SH-SY5Y (cell line): ENCODE measurements around the gene SLC39A11.

Source experiments
- GATA2 ChIP-seq: IDR thresholded peaks from 2 replicates; pipeline ENCODE4 v1.6.1; 2011; ENCODE audit warnings: mild to moderate bottlenecking, low read depth, low read length
- GATA3 ChIP-seq: IDR thresholded peaks from 2 replicates; pipeline ENCODE4 v1.6.1; 2011; ENCODE audit warnings: low read depth, mild to moderate bottlenecking, low read length, moderate library complexity

Gene SLC39A11

GRCh38 chr17:72788950-72789585, 303.4 kb downstream of the SLC39A11 start:
- TF ChIP-seq GATA3 (no peak), GATA2 (no peak)

DNA sequence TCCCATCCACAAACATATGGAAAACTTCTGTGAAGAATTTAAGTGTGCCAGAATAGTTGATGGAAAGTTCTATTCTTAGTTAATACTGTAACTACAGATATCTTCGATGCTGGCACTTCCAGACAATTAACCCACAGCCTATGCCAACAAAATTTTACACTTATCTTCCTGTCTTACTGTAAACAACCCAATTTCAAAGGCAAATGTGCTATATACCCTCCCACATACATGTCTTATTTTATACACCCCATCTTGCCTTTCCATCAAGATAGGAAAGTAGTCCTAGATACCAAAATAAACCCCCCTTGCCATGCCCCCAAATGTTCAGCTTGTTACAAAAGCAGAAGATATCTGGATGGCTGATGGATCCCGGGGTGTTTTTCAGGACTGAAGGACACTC, 306.3 kb downstream of the SLC39A11 start:
- no peak for TF ChIP-seq GATA3

DNA sequence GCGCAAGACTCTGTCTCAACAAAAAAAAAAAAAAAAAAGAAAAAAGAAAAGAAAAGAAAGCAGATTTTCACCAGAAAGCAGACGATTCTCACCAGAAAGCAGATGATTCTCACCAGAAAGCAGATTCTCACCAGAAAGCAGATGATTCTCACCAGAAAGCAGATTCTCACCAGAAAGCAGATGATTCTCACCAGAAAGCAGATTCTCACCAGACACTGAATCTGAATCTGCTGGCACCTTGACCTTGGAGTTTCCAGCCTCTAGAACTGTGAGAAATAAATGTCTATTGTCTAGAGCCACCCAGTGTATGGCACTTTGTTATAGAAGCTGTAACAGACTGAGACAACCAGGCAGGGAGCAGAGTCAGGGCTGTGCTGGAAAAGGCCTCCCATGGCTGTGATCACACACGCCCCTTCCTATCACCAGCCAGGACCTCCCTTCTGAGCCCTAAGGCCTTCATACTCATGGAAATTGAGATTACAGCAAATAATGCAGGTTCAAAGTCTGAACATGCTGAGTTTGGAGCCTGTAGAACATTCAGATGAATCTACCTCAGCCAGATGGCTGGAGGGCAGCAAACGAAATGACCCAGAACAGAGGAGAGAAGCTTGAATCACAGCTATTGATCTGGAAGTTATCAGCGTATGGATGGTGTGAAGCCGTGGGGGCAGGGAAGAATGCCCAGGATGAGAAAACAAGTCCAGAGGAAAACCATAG, 309.3 kb downstream of the SLC39A11 start:
- TF ChIP-seq GATA2 (0 out of 2 replicates have a peak, but pooled peaks have one; percentile 37), GATA3 (no peak)

DNA sequence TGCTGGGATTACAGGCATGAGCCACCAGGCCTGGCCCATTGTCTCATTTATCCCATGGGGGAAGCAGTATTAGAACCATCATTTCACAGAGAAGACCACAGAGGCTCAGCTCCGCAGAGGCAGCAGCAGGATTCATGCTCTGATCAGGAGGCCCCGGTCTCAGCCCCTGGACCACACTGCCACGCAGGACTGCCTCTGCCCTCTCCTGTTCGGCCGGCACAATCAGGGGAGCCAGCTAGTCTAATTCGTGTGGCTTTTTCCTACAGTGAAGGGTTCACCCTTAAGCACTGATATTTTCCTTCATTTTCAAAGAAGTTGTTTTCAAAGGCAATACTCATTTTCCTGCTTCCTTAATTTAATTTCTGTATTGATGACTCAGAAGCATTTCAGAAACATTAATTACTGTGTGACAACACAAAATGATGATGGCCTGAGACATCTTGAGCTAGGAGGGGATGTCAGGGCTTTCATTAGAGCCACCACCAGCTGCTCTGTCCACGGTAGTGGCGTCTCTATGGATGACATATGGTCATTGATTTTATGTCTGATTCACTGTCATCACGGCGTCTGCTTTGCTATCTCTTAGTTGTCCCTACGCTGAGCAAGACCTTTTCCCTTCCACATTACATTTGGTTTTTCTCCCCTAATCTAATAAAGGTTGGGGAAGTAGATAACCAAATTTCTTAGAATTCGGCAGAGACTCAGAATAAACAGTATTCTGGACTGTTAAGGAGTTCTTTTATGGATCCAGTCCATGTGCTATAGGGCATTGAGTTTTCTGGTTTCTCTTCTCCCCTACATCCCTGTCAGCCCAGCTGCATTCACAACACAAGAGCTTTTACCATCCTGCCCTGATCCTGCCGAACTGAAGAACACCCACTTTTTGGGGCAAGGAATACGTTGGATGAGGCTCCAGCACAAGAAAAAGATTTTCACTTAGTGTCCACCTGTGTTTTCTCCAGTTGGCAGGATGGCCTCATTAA, 314.0 kb downstream of the SLC39A11 start:
- TF ChIP-seq GATA2 (peak; percentile 80), GATA3 (peak; percentile 61)

GRCh38 chr17:72775919-72776318, 316.6 kb downstream of the SLC39A11 start:
- TF ChIP-seq GATA3, result no peak
- TF ChIP-seq GATA2, result no peak

GRCh38 chr17:72775237-72775636, 317.3 kb downstream of the SLC39A11 start:
- TF ChIP-seq GATA2 (no peak), GATA3 (no peak)

- TF ChIP-seq GATA3 (no peak), GATA2 (no peak)
These were observed 318.3 kb downstream of the SLC39A11 start for GRCh38 chr17:72774236-72774635.

GRCh38 chr17:72772331-72772821, 320.1 kb downstream of the SLC39A11 start:
- TF ChIP-seq GATA3, result no peak
- TF ChIP-seq GATA2, result no peak

DNA sequence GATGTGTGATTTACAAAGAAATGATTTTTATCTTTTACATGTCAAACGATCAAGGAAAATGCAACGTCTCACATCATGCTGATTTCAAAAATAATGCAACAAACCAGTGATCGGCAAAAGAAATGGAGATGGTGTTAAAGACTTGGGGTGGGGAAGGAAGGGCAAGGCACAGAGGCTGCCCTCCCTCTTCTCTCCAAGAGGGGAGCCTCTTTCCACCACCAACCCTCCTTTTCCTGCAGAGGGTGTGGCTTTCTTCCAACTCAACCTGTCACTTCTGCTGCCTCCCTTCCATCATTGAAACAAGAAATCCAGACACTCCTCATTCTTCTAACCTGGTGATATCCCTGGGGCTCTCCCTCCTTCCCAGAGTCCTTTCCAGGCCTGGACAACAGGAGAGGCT, 320.8 kb downstream of the SLC39A11 start:
- no peak for TF ChIP-seq GATA2
- no peak for TF ChIP-seq GATA3

DNA sequence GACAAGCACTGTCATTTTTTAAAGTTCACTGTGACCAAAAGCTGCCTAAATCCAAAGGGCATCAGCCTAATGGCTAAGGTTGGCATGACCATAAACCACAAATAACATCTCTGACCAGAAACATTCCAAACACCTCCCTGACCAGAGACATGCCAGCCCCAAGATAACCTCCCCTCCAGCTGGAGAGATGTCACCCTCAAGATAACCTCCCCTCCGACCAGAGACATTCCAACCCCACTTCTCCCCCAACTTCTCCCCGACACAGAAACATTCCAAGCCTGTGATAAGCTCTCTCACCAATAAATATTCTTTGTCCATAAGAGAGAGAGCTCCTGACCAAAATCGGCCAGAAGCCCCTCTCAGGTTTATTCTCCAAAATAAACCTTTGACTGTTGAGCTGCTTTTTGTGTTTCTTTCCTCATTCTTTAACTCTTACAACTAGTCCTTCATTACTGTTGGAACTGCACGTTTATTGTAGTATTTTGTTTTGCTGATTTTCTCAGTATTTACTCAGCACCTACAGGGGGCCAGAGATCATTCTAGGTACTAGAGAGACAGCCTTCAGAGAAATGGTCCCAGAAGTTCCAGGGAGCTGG, 325.6 kb downstream of the SLC39A11 start:
- TF ChIP-seq GATA3, result no peak
- no peak for TF ChIP-seq GATA2

- TF ChIP-seq GATA2, result peak; percentile 94
- TF ChIP-seq GATA3, result peak; percentile 85
These were observed 326.9 kb downstream of the SLC39A11 start for GRCh38 chr17:72765368-72766153.

DNA sequence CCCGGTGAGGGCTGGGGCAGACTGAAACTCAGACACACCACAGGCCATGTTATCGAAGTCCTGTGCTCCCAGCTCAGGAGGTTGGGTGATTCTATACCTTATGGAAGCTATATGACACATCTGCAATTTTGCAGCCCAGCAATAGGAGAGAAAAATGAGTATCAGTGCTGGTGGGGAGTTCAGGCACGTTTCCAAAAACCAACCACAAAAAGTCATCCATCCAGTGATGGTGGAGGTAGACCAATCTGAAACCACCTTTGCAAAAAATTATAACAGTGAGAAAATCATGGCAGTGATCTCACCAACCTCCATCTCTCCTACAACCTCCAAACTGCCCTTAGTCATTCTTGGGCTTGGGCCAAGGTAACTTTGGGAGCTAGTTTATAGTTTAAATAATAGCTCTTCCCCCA, 327.9 kb downstream of the SLC39A11 start:
- TF ChIP-seq GATA3, result no peak
- TF ChIP-seq GATA2, result no peak

DNA sequence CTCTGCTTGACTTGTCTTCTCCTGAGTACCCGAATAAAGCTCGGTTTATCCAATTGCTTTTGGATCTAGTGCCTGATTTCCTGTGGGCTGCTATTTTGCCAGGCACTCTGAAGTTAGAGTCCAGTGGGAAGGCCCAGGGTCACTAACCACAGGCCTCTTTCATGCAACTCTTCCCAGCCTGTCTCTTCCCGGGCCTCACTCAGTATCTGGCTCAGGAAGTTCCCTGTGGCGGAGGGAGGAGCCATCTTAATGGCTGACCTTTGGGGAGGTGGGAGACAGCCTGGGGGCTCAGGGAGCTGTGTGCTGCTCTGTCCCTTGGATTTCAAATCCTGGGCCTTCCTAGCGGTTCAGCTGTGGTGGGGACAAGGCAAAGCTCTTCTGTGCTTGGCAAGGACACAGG, 328.5 kb downstream of the SLC39A11 start:
- no peak for TF ChIP-seq GATA2
- no peak for TF ChIP-seq GATA3
